RCC 7860 (cell line): Measurements from ENCODE around the gene MINPP1.
"Not testable (repeated sequence)": the region's sequence is repeated elsewhere in the genome, so short reads cannot be mapped to it uniquely, and the experiment has no call there.

Source experiments
- DNase-seq: peaks from one replicate; pipeline ENCODE4 v3.0.0-alpha.2; 2015; ENCODE audit warnings: low spot score
- FAIRE-seq: peaks from 2 replicates; lab custom pipeline; 2012; peaks lifted over from hg19 to GRCh38; lab: Jason Lieb, UNC

Gene MINPP1

DNA sequence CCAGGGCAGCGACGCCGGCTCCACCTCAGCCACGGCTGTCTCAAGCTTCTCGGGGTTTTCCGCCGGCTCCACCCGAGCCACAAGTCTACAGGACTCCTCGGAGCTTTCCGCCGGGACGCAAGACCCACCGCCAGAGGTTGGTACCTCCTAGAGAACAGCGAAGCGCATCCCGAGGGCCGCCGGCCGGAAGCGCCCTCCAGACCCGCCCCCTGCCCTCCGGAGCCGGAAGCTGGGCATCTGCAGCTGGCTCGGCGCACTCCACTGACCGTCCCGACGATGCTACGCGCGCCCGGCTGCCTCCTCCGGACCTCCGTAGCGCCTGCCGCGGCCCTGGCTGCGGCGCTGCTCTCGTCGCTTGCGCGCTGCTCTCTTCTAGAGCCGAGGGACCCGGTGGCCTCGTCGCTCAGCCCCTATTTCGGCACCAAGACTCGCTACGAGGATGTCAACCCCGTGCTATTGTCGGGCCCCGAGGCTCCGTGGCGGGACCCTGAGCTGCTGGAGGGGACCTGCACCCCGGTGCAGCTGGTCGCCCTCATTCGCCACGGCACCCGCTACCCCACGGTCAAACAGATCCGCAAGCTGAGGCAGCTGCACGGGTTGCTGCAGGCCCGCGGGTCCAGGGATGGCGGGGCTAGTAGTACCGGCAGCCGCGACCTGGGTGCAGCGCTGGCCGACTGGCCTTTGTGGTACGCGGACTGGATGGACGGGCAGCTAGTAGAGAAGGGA lies at the start of gene MINPP1:
Gene MINPP1, plus strand, starts transcription at position 254 of the 726 bp plus-strand sequence. Its CDS starts 23 bp downstream, at position 277.
- FAIRE-seq: no peak
- DNase-seq: peak; percentile 71

DNA sequence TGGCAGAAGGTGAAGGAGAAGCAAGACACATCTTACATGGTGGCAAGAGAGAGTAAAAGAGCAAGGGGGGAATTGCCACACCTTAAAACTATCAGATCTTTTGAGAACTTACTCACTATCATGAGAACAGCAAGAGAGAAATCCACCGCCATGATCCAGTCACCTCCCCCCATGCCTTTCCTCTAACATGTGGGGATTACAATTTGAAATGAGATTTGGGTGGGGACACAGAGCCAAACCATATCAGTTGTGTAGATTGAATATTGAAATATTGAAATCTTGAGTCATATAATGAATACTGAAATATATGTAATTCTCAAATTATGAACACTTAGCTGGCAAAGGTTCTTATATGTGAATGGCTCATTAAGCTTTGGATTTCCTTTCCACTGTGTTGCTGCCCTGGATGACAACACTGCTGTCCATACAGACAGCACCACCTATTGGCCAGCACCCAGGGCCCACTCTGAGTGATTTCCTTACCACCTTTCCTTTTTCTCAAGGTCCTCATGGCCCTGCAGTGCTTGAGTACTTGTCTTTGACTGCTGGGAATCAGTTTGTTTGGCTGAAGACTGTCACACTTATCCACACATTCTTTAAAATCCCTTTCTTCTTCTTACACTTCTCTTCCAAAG lies 48.0 kb upstream of the MINPP1 start:
- not testable (repeated sequence) for DNase-seq
- peak; percentile 22 for FAIRE-seq

DNA sequence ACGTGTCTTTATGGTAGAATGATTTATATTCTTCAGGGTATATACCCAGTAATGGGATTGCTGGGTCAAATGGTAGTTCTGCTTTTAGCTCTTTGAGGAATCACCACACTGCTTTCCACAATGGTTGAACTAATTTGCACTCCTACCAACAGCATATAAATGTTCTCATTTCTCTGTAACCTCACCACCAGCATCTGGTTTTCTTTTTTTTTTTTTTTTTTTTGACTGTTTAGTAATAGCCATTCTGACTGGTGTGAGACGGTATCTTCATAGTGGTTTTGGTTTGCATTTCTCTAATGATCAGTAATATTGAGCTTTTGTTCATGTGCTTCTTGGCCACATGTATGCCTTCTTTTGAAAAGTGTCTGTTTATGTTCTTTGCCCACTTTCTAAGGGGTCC lies 42.9 kb upstream of the MINPP1 start:
- FAIRE-seq, DNase-seq: not testable (repeated sequence)

DNA sequence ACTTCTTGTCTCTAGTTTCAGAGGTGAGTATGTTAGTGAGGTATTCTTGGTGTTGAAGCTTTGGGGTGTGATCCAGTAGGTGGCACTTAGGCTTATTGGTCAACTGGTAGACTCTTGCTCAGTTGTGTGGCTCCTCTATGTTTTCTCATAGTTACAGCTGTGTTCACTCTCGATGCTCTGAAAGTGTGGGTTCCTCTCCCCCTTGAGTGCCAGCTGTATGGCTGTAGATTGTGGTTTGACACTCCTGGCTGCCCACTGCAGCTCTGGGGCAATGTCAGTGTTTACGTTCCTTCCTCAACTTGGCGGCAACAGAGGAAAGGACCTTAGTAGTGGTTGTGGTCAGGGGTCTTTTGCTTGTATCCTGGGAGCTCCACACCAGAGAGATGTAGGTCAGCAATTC lies 37.8 kb upstream of the MINPP1 start:
- DNase-seq, FAIRE-seq: not testable (repeated sequence)

GRCh38 chr10:87488733-87489132 lies 16.0 kb upstream of the MINPP1 start:
- peak; percentile 56 for FAIRE-seq
- DNase-seq: not testable (repeated sequence)

GRCh38 chr10:87490285-87490684 lies 14.4 kb upstream of the MINPP1 start:
- not testable (repeated sequence) for FAIRE-seq, DNase-seq

DNA sequence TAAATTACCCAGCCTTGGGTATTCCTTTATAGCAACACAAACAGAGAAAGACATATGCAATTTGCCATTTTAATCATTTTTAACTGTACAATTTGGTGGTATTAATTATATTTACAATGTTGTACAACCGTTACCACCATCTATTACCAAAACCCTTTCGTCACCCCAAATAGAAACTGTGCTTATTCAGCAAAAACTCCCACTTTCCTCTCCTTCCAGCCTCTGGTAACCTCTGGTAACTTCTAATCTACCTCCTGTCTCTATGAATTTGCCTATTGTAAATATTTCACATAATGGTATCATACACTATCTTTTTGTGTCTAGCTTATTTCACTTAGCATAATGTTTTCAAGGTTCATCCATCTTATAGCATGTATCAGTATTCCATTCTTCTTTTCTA lies 12.2 kb upstream of the MINPP1 start:
- FAIRE-seq, DNase-seq: not testable (repeated sequence)

DNA sequence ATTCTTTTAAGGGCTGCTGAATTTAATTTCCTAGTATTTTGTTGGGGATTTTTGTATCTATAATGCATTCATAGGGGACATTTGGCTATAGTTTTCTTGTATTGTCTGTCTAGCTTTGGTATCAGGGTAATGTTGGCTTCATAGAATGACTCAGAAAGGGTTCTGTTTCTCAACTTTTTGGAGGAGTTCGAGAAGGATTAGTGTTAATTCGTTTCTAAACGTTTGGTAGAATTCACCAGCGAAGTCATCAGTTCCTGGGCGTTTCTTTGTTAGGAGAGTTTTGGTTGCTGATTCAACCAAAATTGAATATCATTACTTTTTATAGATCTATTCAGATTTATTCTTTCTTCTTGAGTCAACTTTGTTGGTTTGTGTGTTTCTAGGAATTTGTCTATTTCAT lies 9.2 kb upstream of the MINPP1 start:
- FAIRE-seq, DNase-seq: not testable (repeated sequence)

- DNase-seq: not testable (repeated sequence)
- FAIRE-seq: peak; percentile 30
Observed at GRCh38 chr10:87497386-87497785, 7.3 kb upstream of the MINPP1 start.

DNA sequence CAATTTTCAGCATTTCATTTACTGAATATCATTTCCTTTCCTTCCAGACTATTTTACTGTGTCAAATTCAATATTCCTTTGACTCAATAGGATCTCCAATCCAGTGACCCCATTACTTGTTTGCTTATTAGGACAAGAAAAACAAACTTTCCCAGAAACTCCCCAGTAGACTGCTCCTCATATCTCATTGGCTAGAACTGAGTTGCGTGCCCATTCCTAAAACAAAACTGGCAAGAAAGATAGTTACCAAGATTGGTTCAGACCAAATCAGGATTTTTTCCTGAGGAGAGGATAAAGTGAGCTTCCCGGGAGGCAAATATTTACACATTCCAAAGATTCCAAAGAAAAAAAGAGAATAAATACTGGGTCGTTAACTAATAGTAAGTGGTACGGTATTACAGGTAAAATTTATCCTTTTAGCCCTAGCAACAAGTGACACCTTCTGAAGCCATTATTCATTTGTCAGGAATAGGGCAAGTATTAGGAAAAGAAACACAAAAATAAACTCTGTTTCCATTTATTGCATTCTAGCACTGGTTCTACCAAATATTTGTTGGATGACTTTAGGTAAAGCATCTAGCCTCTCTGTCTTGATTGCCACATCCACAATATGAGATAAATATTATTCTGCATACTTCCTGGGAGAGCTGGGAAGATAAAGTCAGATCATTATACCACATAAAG lies 6.4 kb upstream of the MINPP1 start:
- not testable (repeated sequence) for FAIRE-seq, DNase-seq

GRCh38 chr10:87500646-87501048 lies 4.0 kb upstream of the MINPP1 start:
- FAIRE-seq (no peak), DNase-seq (no peak)

DNA sequence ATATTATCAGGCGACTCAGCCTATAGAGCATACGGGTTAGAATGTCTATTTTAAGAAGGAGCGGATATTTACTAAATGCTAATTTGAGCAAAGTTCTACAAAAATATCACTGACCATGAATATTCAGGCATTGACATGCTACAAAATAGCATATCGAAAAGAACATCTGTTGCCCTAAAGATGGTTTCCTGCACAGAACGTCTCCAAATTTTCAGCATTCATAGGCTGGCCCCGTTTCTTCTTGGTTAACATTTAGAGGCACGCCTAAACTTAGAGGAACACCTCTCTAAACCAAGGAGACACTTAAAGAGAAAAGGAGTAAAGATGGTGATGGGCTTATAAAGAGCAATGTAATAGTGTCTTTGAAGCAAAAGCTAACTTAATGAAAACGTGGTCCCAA lies 1.3 kb upstream of the MINPP1 start:
- no peak for FAIRE-seq
- no peak for DNase-seq

DNA sequence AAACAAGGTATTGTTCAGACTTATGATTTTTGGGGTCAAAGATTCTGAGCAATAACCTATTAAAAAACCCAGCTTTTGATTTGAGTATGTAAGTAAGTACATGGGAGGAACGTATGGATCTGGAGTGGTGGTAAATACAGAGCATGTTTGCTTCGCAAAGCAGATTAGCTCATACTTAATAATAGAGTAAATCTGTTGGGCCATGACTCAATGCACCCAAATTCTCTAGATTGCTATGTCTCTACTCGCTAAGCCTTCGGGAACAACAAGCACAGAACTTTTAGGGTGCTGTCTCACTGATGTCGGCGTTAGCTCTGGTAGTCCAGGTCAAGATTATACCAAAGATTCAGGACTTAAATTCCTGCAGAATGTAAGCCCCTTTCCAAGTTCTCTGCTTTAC lies 807 bp upstream of the MINPP1 start:
- DNase-seq (no peak), FAIRE-seq (no peak)

- no peak for DNase-seq
- FAIRE-seq: no peak
Observed at GRCh38 chr10:87504307-87504639, 420 bp upstream of the MINPP1 start.

GRCh38 chr10:87505366-87506111 lies 846 bp downstream of the MINPP1 start:
- DNase-seq: peak; percentile 33
- FAIRE-seq: no peak

DNA sequence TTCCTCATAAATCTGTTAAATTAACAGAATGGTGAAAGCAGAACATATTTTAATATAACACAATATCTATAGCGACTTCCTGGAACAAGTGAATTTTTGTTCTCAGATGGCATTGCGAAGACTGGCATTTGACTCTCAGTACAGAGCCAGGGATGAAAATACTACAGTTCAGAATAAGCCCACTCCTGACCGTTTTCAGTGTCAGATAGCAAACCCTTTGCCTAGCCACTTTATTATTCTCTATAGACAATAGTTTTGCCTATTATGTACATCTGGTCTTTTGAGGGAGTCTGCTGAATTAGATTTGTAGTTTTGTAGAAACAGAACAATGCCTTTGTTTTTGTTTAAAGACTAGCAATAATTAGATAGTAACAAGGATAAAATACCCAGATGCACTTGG lies 2.3 kb downstream of the MINPP1 start:
- no peak for DNase-seq
- FAIRE-seq: no peak

- DNase-seq (no peak), FAIRE-seq (no peak)
Observed at GRCh38 chr10:87507879-87508483, 3.3 kb downstream of the MINPP1 start.

DNA sequence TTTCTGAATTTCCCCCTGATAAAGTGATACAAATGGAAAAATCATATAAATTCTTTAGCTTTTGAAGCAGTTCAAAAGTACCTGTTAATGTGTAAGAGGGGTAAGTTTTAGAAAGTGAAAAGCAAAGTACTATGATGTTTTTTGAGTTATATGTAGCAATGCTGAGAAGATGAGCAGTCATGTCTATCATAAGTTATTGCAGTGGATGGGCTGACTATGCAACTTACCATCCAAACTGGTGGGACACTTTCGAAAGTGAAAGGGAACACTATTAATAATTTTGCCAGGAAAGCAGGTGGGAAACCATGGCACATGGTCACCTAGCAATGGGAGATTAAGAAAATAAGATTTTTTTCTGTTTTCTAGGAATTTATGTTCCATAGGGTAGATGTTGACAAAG lies 4.1 kb downstream of the MINPP1 start:
- no peak for FAIRE-seq

GRCh38 chr10:87510025-87510424 lies 5.3 kb downstream of the MINPP1 start:
- no peak for DNase-seq
- no peak for FAIRE-seq

More for the DNA sequence above, 4.1 kb downstream of the MINPP1 start:
- DNase-seq: no peak

GRCh38 chr10:87511526-87511925 lies 6.8 kb downstream of the MINPP1 start:
- no peak for FAIRE-seq

DNA sequence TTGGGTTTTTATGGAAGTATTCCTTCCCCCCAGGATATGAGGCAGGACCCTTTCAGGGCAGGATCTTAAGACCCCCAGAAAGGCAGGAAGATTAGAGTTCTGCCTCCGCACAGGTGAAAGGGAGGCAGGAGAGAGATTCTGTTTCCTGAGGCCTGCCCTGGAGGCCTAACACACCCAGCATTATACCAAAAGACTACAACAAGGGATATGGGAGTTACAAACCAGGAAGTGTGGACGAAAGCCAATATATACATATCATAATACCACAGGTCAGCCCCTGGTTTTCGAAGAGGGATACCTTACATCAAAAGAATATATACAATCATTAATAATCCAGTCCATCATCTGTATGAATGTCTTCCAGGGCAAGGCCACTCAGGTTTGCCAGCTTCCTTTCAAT lies 14.2 kb downstream of the MINPP1 start:
- DNase-seq (no peak), FAIRE-seq (no peak)

More at GRCh38 chr10:87511526-87511925, 6.8 kb downstream of the MINPP1 start:
- DNase-seq: no peak
